Measurements from ENCODE around the gene MRPL42.

GRCh38 chr12:93449277-93449676 lies 18.0 kb upstream of the MRPL42 start:
- TF ChIP-seq, protein P1, sequence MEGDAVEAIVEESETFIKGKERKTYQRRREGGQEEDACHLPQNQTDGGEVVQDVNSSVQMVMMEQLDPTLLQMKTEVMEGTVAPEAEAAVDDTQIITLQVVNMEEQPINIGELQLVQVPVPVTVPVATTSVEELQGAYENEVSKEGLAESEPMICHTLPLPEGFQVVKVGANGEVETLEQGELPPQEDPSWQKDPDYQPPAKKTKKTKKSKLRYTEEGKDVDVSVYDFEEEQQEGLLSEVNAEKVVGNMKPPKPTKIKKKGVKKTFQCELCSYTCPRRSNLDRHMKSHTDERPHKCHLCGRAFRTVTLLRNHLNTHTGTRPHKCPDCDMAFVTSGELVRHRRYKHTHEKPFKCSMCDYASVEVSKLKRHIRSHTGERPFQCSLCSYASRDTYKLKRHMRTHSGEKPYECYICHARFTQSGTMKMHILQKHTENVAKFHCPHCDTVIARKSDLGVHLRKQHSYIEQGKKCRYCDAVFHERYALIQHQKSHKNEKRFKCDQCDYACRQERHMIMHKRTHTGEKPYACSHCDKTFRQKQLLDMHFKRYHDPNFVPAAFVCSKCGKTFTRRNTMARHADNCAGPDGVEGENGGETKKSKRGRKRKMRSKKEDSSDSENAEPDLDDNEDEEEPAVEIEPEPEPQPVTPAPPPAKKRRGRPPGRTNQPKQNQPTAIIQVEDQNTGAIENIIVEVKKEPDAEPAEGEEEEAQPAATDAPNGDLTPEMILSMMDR (IDR thresholded peaks at IDR 0.05), result no peak
- no peak for TF ChIP-seq POLR2A (IDR thresholded peaks at IDR 0.05)
- no peak for TF ChIP-seq EP300 (IDR thresholded peaks at IDR 0.05)
